SKM-1 treated with dmso at 0.1 percent for 144 hours (cell line): Measurements from ENCODE around the gene HOXA9.
A peak's percentile ranks its signal among the peaks of the same experiment; 100 is the strongest.

Experiments
- DNase-seq: peaks from one replicate; lab custom pipeline; 2025; ENCODE audit not compliant: unreplicated experiment; lab: John Stamatoyannopoulos, UW

Gene HOXA9

GRCh38 chr7:27129729-27130539, 35.4 kb downstream of the HOXA9 start:
- DNase-seq, result peak; percentile 14

- no peak for DNase-seq
Measured at GRCh38 chr7:27128776-27129728, 36.3 kb downstream of the HOXA9 start.

- DNase-seq, result no peak
Measured at GRCh38 chr7:27128034-27128433, 37.3 kb downstream of the HOXA9 start.

GRCh38 chr7:27126596-27127327, 38.6 kb downstream of the HOXA9 start:
- DNase-seq, result no peak

GRCh38 chr7:27125986-27126394, 39.3 kb downstream of the HOXA9 start:
- DNase-seq, result no peak

- DNase-seq, result no peak
Measured at GRCh38 chr7:27124902-27125689, 40.2 kb downstream of the HOXA9 start.

- DNase-seq, result no peak
Measured at GRCh38 chr7:27124096-27124901, 41.0 kb downstream of the HOXA9 start.

GRCh38 chr7:27123477-27124053, 41.8 kb downstream of the HOXA9 start:
- no peak for DNase-seq

GRCh38 chr7:27123007-27123476, 42.3 kb downstream of the HOXA9 start:
- peak; percentile 6 for DNase-seq

- no peak for DNase-seq
Measured at GRCh38 chr7:27122077-27122910, 43.0 kb downstream of the HOXA9 start.

GRCh38 chr7:27121684-27122076, 43.7 kb downstream of the HOXA9 start:
- no peak for DNase-seq

- DNase-seq, result no peak
Measured at GRCh38 chr7:27119412-27119911, 45.9 kb downstream of the HOXA9 start.

GRCh38 chr7:27118580-27118979, 46.8 kb downstream of the HOXA9 start:
- no peak for DNase-seq

GRCh38 chr7:27117887-27118491, 47.3 kb downstream of the HOXA9 start:
- no peak for DNase-seq

- no peak for DNase-seq
Measured at GRCh38 chr7:27116962-27117886, 48.1 kb downstream of the HOXA9 start.
